Uterus (tissue), 4 donors: ENCODE data around the gene NEURL3. TPM values are rescaled to one million over a fixed set of nuclear protein-coding genes. Genes with fewer than 3 reads are reported as not detected.

Source experiments
- DNase-seq, 2 donors: peaks; one replicate each; pipeline ENCODE4 v3.0.0-alpha.2; 2019 to 2020
- H3K27ac ChIP-seq, 2 donors: fragments of 200-600 bp; sonication (generic); 1 replicate in 1 of 2; 2 replicates in 1 of 2; pipeline ENCODE4 v1.5.1; 2016 to 2018
- H3K27me3 ChIP-seq, 2 donors: fragments of 200-600 bp; sonication (generic); one replicate each; pipeline ENCODE4 v1.5.1; 2018 to 2019; ENCODE audit warnings: control low read depth in 1 of 2
- H3K36me3 ChIP-seq, 2 donors: fragments of 200-600 bp; sonication (generic); one replicate each; pipeline ENCODE4 v1.5.1; 2019; ENCODE audit warnings: control low read depth in 1 of 2
- H3K4me1 ChIP-seq, 2 donors: fragments of 200-600 bp; sonication (generic); one replicate each; pipeline ENCODE4 v1.5.1; 2018 to 2019; ENCODE audit warnings: control low read depth in 1 of 2
- H3K4me3 ChIP-seq, 2 donors: fragments of 200-600 bp; sonication (generic); 1 replicate in 1 of 2; 2 replicates in 1 of 2; pipeline ENCODE4 v1.5.1; 2018 to 2019; ENCODE audit warnings: mild to moderate bottlenecking in 1 of 2
- H3K9me3 ChIP-seq, 2 donors: fragments of 200-600 bp; sonication (generic); one replicate each; pipeline ENCODE4 v1.5.1; 2019; ENCODE audit warnings: control low read depth in 1 of 2
- POLR2A ChIP-seq, 2 donors: fragments of 450-650 bp; IDR thresholded peaks; one replicate each; pipeline ENCODE4 v1.6.1; 2016; ENCODE audit warnings: antibody characterized with exemption in 2 of 2, mild to moderate bottlenecking in 1 of 2, moderate library complexity in 1 of 2
- intact Hi-C: fragments of 100-400 bp; cut with DNase I; formaldehyde crosslinking; loops from one replicate; pipeline ENCODE4 v1.15.1; 2023; ENCODE audit warnings: low total_unique reads
- total RNA-seq, 4 donors: library from RNA; depleted of rRNA in 3 of 4; stranded (reverse); fragments of >200 nt in 3 of 4; gene quantifications; one replicate each; pipeline versions ENCODE4 v1.1.0 to v1.2.4, GENCODE V29; 2014 to 2023
- TF ChIP-seq, protein P1 (sequence below), 4 experiments: fragments of 200-600 bp in 2 of 4; fragments of 450-650 bp in 2 of 4; sonication (generic) in 2 of 4; IDR thresholded peaks; one replicate each; pipeline ENCODE4 v1.5.1; 2016 to 2019; ENCODE audit warnings: antibody characterized with exemption in 4 of 4, mild to moderate bottlenecking in 2 of 4, moderate library complexity in 1 of 4
- donor health status: DM: yes; HTN: yes; CAD: no.

Gene NEURL3
- total RNA-seq, 4 donors from 2014 or later, result not detected

GRCh38 chr2:96485751-96486651 lies 19.2 kb downstream of the NEURL3 start:
- peak; percentile 59 to 75 for DNase-seq
- Histone ChIP-seq H3K36me3 (no peaks in the 10 kb centered on the region), H3K4me3 (peak overlapping the region; percentile 36 to 39), H3K9me3 (no peaks in the 10 kb centered on the region), H3K27me3 (no peaks in the 10 kb centered on the region), H3K27ac (peak overlapping the region; percentile 72 to 80), H3K4me1 (no peaks in the 10 kb centered on the region)
- TF ChIP-seq, protein P1, sequence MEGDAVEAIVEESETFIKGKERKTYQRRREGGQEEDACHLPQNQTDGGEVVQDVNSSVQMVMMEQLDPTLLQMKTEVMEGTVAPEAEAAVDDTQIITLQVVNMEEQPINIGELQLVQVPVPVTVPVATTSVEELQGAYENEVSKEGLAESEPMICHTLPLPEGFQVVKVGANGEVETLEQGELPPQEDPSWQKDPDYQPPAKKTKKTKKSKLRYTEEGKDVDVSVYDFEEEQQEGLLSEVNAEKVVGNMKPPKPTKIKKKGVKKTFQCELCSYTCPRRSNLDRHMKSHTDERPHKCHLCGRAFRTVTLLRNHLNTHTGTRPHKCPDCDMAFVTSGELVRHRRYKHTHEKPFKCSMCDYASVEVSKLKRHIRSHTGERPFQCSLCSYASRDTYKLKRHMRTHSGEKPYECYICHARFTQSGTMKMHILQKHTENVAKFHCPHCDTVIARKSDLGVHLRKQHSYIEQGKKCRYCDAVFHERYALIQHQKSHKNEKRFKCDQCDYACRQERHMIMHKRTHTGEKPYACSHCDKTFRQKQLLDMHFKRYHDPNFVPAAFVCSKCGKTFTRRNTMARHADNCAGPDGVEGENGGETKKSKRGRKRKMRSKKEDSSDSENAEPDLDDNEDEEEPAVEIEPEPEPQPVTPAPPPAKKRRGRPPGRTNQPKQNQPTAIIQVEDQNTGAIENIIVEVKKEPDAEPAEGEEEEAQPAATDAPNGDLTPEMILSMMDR (IDR thresholded peaks at IDR 0.05), result no peak
- peak; percentile 61 to 69 for TF ChIP-seq POLR2A (IDR thresholded peaks at IDR 0.05)
- intact Hi-C loops, result no loop called here

- intact Hi-C loops, result no loop called here
- DNase-seq, result no peak
- no peaks in the 10 kb centered on the region for H3K27me3 ChIP-seq
- H3K4me3 ChIP-seq, result peak overlapping the region in 1 of 2 donors; percentile 36
- no peaks in the 10 kb centered on the region for H3K36me3 ChIP-seq
- TF ChIP-seq, protein P1 (IDR thresholded peaks at IDR 0.05), result no peak
- no peak for TF ChIP-seq POLR2A (IDR thresholded peaks at IDR 0.05)
- H3K27ac ChIP-seq, result peak overlapping the region; percentile 72 to 80
- no peaks in the 10 kb centered on the region for H3K9me3 ChIP-seq
- no peaks in the 10 kb centered on the region for H3K4me1 ChIP-seq
Observed at GRCh38 chr2:96485350-96485749, 19.8 kb downstream of the NEURL3 start.

DNA sequence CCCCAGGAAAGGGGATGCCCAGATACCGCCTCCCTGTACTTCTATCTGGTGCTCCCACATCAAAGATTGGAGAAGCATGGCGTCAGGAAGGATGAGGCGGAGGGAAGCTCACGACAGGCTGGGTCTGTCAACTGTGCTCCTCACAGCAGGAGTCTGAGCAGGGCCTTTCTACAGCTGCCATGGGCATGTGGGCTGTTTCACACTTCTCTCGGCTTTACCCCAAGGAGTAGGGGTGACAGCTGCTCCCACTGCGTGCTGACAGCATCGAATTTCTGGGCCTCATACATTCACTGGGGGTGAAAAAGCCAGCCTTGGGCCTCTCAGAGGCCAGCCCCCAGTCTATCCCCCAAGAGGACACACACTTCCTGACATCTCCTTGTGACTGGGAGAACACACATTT lies 21.1 kb downstream of the NEURL3 start:
- Histone ChIP-seq H3K4me1 (no peaks in the 10 kb centered on the region), H3K27me3 (no peaks in the 10 kb centered on the region), H3K4me3 (no peak overlapping the region), H3K27ac (no peak overlapping the region), H3K9me3 (no peaks in the 10 kb centered on the region), H3K36me3 (no peaks in the 10 kb centered on the region)
- intact Hi-C loops, result no loop called here
- DNase-seq, result no peak
- TF ChIP-seq, protein P1 (IDR thresholded peaks at IDR 0.05), result no peak
- no peak for TF ChIP-seq POLR2A (IDR thresholded peaks at IDR 0.05)

- H3K9me3 ChIP-seq, result no peaks in the 10 kb centered on the region
- DNase-seq, result no peak
- no peak overlapping the region for H3K27ac ChIP-seq
- H3K36me3 ChIP-seq, result no peaks in the 10 kb centered on the region
- no peaks in the 10 kb centered on the region for H3K27me3 ChIP-seq
- no peak overlapping the region for H3K4me3 ChIP-seq
- H3K4me1 ChIP-seq, result no peaks in the 10 kb centered on the region
- TF ChIP-seq, protein P1 (IDR thresholded peaks at IDR 0.05), result no peak
- TF ChIP-seq POLR2A (IDR thresholded peaks at IDR 0.05), result no peak
- intact Hi-C loops, result no loop called here
Observed at GRCh38 chr2:96477458-96477857, 27.7 kb downstream of the NEURL3 start.

- TF ChIP-seq POLR2A (IDR thresholded peaks at IDR 0.05), result no peak
- TF ChIP-seq, protein P1 (IDR thresholded peaks at IDR 0.05), result no peak
- no peak overlapping the region for H3K27ac ChIP-seq
- no peaks in the 10 kb centered on the region for H3K4me1 ChIP-seq
- no peaks in the 10 kb centered on the region for H3K9me3 ChIP-seq
- no peak for DNase-seq
- intact Hi-C loops, result no loop called here
- no peaks in the 10 kb centered on the region for H3K27me3 ChIP-seq
- no peaks in the 10 kb centered on the region for H3K36me3 ChIP-seq
- no peak overlapping the region for H3K4me3 ChIP-seq
Observed at GRCh38 chr2:96471772-96472171, 33.4 kb downstream of the NEURL3 start.
